T47D (cell line): ENCODE results near the gene SNX15.
A peak's percentile ranks its signal among the peaks of the same experiment; 100 is the strongest.

Experiments used
- DNase-seq, 2 experiments: peaks; one replicate each; pipeline versions ENCODE4 v3.0.0 to v3.0.0-alpha.2; 2011 to 2012; ENCODE audit warnings: low read depth in 1 of 2, low spot score in 1 of 2
- JUND ChIP-seq: IDR thresholded peaks from 2 replicates; pipeline ENCODE4 v1.6.1; 2012; ENCODE audit warnings: low read depth
- in situ Hi-C: cut with HindIII; loops from 2 replicates; pipeline ENCODE4 v1.10.0; 2016; ENCODE audit warnings: low sequenced_read_pairs, low pct_unique_long_range_greater_than_20kb

Gene SNX15

DNA sequence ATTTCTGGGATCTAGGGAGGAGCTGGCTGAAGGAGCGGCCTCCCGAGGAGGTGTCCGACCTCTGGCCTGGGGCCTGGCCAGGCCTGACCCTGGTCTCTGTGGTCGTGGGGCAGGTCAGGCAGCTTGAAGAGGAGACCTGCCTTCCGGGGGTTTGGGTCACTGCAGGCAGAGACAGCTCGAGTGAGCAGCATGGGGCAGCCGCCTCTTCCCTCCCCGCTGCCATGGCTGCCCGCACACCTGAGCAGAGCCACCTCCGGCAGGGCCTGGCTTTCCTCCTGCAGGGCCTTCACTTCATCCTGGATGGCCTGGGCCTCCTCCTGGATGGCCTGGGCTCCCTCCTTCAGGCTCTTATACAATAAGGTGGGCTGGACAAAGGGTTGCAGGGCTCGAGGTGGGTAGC lies 39.1 kb downstream of the SNX15 start:
- in situ Hi-C loops: no loop called here
- TF ChIP-seq JUND: no peak
- DNase-seq: no peak

- no peak for DNase-seq
- in situ Hi-C loops: no loop called here
- no peak for TF ChIP-seq JUND
Measured at GRCh38 chr11:65066805-65067291, 39.6 kb downstream of the SNX15 start.

GRCh38 chr11:65067446-65067845 lies 40.2 kb downstream of the SNX15 start:
- no peak for DNase-seq
- in situ Hi-C loops: no loop called here
- no peak for TF ChIP-seq JUND

- in situ Hi-C loops: no loop called here
- TF ChIP-seq JUND: no peak
- DNase-seq: no peak
Measured at GRCh38 chr11:65069217-65069616, 42.0 kb downstream of the SNX15 start.

DNA sequence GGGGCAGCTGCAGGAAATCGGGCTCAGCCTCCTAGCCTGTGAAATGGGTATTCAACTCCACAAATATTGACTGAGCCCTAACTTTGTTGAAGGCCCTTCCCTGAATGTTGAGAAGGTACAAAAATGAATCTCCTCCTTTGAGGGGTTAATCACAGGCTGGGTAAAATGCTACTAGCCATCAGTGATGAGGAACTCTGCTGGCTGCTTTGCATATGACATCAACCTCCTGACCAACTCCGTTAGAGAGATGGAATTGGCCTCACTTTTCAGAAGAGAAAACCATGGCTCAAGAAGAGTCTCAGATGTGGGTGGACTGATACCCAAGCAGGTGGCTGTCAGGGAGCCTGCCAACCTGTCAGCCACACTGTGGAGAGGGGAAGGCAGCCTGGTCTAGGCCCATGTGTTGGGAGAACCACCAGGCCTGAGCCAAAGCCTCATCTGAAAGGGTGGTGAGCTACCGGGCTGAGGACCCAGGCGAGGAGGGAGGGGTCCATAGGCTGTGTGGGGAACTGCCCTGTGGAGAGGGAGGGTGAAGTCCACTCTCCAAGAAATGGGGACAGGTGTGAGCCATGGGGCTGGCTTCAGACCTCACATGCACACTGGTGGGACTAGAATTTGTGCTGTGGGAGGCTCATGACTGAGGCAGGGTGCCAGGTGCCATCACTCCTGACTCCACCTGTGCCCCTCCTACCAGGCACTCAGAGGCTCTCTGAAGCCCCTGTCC lies 44.8 kb downstream of the SNX15 start:
- TF ChIP-seq JUND: no peak
- no peak for DNase-seq
- in situ Hi-C loops: no loop called here

- DNase-seq: no peak
- TF ChIP-seq JUND: no peak
Measured at GRCh38 chr11:65072631-65072966, 45.4 kb downstream of the SNX15 start.

GRCh38 chr11:65077451-65077850 lies 50.2 kb downstream of the SNX15 start:
- no peak for TF ChIP-seq JUND
- DNase-seq: no peak
- in situ Hi-C loops: no loop called here

More at GRCh38 chr11:65072631-65072966, 45.4 kb downstream of the SNX15 start:
- in situ Hi-C loops: no loop called here

GRCh38 chr11:65078151-65078550 lies 50.9 kb downstream of the SNX15 start:
- no peak for TF ChIP-seq JUND
- in situ Hi-C loops: no loop called here
- DNase-seq: peak; percentile 52 to 71

GRCh38 chr11:65078786-65079342 lies 51.6 kb downstream of the SNX15 start:
- TF ChIP-seq JUND: no peak
- no peak for DNase-seq
- in situ Hi-C loops: no loop called here

GRCh38 chr11:65083134-65083833 lies 56.0 kb downstream of the SNX15 start:
- in situ Hi-C loops: no loop called here
- no peak for TF ChIP-seq JUND
- no peak for DNase-seq

DNA sequence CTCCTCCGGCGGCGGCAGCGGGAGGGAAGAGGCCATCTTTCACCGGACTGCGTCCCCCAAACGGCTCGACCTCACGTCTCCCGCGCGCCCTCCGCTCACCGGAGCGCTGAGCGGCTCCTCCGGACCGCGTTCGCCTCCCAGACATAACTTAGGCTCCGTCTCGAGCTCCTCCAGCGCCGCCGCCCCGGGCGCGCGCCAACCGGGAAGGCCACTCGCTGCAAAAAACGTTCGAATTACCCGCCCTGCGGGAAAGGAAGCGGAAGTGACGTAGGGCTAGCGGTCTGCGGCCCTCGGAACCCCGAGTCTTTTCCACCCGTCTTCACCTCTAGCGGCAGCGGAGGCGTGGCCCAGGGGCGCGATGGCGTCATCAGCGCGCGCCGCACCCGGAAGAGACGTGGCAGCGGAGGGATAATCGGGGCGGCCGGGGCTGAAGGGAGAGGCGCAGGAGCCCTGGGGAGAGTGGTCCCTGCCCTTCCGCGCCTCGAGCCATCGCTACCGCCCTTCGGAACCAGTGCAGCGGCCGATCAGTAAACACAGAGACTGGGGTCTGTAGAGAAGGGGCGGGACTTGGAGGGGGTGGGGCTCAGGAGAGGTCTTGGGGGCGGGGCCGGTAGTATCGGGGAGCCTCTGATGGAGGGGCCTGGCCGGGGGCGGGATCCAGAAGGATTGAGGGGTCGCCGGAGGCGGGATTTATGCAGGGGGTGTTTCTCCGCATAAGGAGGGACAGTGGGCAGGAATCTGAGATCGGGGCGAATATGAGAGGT lies 56.8 kb downstream of the SNX15 start, which contains the start of the genes CDCA5 and ZFPL1:
Gene CDCA5, minus strand, starts transcription at position 207 of the 764 bp plus-strand sequence. Its CDS starts 62 bp downstream, at position 145.
Gene ZFPL1, plus strand, starts transcription at position 389 of the 764 bp plus-strand sequence. CDS start 477 bp downstream, outside the sequence.
- peak; percentile 99 for DNase-seq
- no peak for TF ChIP-seq JUND
- in situ Hi-C loops: no loop called here

DNA sequence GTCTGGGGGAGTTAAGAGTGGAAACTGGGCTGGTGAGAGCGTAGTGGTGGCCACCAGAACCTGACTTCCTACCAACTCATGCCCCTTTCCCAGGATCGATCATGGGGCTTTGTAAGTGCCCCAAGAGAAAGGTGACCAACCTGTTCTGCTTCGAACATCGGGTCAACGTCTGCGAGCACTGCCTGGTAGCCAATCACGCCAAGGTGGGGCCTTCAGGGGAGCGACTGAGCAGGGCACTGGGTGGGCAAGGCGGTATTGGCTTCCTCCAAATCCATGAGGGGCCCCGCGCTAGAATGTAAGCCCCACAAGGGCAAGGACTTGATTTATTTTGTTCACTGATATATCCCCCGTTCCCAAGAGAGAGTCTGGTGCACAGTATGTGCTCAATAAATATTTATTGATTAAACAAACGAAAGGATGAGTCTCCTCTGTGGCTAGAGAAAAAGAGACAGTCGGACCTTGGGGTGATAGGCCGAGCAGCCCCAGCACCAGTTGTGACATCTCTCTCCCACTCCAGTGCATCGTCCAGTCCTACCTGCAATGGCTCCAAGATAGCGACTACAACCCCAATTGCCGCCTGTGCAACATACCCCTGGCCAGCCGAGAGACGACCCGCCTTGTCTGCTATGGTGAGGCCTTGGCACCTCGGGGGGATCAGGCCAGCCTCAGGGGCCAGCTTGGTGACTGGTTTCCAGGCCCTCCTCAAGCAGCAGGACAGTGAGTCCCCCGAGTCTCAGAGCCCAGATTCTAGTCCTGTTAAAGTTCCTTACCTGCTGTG lies 57.5 kb downstream of the SNX15 start:
- in situ Hi-C loops: no loop called here
- TF ChIP-seq JUND: no peak
- DNase-seq: no peak
